ENCODE data around the gene KIF16B. TPM values are rescaled to one million over a fixed set of nuclear protein-coding genes. Genes with fewer than 3 reads are reported as not detected.
A peak's percentile ranks its signal among the peaks of the same experiment; 100 is the strongest.

KIF16B gene
- total and polyA plus RNA-seq, 7 donors: 18.9 to 49.7 (median 22.4) TPM

DNA sequence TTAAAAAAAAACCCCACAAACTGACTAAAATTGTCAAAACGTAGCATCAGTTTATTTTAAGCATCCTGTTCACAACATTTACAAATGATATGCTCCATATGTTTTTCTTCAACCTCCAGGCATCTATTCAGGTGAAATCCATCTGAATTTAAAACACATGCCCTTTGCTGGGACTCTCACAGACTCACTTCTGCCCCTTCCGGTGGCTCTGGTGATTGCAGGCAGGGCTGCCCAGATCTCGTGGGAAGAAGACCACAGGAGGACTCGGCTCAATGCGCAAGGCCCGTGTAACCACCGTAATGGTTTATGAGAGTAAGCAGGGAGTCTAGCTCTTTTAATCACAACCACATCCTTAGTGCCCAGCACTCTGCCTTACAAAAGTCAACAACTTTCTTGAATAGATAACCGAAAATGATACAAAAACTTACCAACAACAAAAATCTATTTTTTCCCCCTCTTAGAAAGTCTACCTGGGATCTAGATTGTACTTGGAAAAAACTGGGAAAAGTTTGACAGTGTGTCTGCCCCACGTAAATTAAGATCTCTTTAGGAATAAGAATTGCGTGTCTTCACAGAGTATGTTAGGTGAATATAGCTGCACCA is 139.1 kb downstream of the KIF16B start:
- H3K9me3 ChIP-seq: no peaks in the 10 kb centered on the region
- TF ChIP-seq EP300 (IDR thresholded peaks at IDR 0.05): no peak
- TF ChIP-seq, protein P1, sequence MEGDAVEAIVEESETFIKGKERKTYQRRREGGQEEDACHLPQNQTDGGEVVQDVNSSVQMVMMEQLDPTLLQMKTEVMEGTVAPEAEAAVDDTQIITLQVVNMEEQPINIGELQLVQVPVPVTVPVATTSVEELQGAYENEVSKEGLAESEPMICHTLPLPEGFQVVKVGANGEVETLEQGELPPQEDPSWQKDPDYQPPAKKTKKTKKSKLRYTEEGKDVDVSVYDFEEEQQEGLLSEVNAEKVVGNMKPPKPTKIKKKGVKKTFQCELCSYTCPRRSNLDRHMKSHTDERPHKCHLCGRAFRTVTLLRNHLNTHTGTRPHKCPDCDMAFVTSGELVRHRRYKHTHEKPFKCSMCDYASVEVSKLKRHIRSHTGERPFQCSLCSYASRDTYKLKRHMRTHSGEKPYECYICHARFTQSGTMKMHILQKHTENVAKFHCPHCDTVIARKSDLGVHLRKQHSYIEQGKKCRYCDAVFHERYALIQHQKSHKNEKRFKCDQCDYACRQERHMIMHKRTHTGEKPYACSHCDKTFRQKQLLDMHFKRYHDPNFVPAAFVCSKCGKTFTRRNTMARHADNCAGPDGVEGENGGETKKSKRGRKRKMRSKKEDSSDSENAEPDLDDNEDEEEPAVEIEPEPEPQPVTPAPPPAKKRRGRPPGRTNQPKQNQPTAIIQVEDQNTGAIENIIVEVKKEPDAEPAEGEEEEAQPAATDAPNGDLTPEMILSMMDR (IDR thresholded peaks at IDR 0.05): peak in 2 of 4 experiments; percentile 31 to 47
- intact Hi-C loops (cut with DNase I): no loop called here
- no peak for DNase-seq
- no peak overlapping the region for H3K4me3 ChIP-seq
- H3K27ac ChIP-seq: no peak overlapping the region
- no peaks in the 10 kb centered on the region for H3K4me1 ChIP-seq
- no peaks in the 10 kb centered on the region for H3K27me3 ChIP-seq
- peaks cover 0 to 6% (median 2%) of the 10 kb centered on the region in 4 donors for H3K36me3 ChIP-seq
- WGBS, 2 donors: 69 to 76% methylated on average over 10 of the region's 10 CpGs

DNA sequence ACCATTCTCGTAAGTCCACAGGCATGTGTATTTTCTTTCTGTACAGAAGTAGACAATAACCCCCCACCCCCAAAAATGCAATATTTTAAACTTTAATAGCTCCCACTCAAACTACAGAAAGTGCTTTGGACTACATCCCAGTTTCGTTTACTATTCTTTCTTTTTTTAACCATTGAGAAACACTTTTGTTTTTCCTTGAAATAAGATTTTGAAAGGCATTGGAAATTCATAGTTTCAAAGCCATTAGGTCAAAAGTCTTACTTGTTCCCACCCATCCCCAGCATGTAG is 140.0 kb downstream of the KIF16B start:
- Histone ChIP-seq H3K27me3 (no peaks in the 10 kb centered on the region), H3K4me1 (no peaks in the 10 kb centered on the region), H3K36me3 (peaks cover 0 to 15% (median 12%) of the 10 kb centered on the region in 4 donors), H3K4me3 (no peak overlapping the region), H3K27ac (no peak overlapping the region), H3K9me3 (no peaks in the 10 kb centered on the region)
- TF ChIP-seq EP300 (IDR thresholded peaks at IDR 0.05) (no peak), POLR2A (IDR thresholded peaks at IDR 0.05) (no peak), POLR2AphosphoS5 (IDR thresholded peaks at IDR 0.05) (no peak)
- TF ChIP-seq, protein P1 (IDR thresholded peaks at IDR 0.05): no peak
- 82 to 83% methylated on average over 2 of the region's 2 CpGs for WGBS, 2 donors
- intact Hi-C loops (cut with DNase I): no loop called here
- DNase-seq: no peak

DNA sequence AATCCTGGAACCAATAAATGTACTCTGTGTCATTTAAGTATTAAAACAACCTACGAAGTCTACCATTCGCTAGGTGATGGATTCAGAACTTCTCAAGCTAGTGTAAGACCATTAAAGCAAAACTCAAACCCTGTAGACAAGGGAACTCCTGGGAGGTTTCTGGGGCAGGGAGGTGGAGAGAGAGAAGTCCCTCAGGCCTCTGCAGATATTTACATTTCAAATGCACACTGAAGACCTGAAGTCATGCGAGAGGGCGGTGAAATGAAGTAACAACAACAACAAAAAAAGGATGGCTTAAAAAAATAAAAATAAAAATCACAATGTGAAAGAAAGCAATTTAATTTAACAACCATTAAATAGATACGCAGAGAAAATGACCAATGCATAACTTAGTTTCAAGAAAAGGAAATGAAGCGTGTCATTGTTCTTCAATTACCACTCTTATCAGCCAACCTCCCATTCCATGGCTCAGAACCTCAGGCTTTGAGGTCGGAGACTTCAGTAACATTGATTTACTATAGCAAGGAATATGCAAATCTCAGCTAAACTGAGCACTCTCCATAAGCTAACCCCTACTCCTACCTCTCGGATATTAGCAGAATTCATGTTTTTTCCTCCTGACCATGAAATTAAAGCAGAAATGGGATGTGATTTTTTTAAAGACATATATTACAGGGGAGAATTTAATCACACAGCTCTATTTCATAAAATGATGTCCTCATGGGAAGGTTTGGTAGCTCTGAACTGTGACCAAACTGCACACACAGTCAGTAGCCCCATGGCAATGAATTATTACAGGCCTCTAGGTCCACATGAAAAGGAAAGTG is 140.6 kb downstream of the KIF16B start:
- WGBS, 2 donors: 96 to 97% methylated on average over 8 of the region's 8 CpGs

DNA sequence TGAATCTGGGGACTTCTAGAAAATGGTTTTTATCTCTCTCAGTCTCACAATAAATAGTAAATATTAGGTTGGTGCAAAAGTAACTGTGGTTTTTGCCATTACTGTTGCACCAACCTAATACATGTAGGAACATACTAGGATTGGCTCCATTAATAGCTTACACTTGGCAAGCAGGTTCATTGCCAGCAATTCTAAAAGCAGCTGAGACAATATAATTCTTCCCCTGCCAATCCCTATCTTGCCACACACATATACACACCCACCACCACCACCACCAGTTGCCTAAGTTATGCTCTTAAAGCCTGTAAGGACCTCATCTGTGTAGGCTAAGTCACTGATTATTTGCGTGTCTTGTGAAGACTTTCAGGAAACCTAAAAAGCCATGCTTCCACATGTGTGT is 145.1 kb downstream of the KIF16B start:
- DNase-seq: no peak
- no peaks in the 10 kb centered on the region for H3K4me1 ChIP-seq
- no peak overlapping the region for H3K27ac ChIP-seq
- TF ChIP-seq POLR2AphosphoS5 (IDR thresholded peaks at IDR 0.05) (no peak), POLR2A (IDR thresholded peaks at IDR 0.05) (no peak), EP300 (IDR thresholded peaks at IDR 0.05) (no peak)
- TF ChIP-seq, protein P1 (IDR thresholded peaks at IDR 0.05): no peak
- peaks cover 0 to 67% (median 22%) of the 10 kb centered on the region in 4 donors for H3K36me3 ChIP-seq
- no peaks in the 10 kb centered on the region for H3K27me3 ChIP-seq
- intact Hi-C loops (cut with DNase I): no loop called here
- WGBS, 2 donors: 97 to 100% methylated on average over 1 of the region's 1 CpG
- no peaks in the 10 kb centered on the region for H3K9me3 ChIP-seq
- no peak overlapping the region for H3K4me3 ChIP-seq

More for the DNA sequence above, 140.6 kb downstream of the KIF16B start:
- Histone ChIP-seq H3K27ac (no peak overlapping the region), H3K36me3 (peaks cover 0 to 21% (median 13%) of the 10 kb centered on the region in 4 donors), H3K9me3 (no peaks in the 10 kb centered on the region), H3K4me3 (no peak overlapping the region), H3K27me3 (no peaks in the 10 kb centered on the region), H3K4me1 (no peaks in the 10 kb centered on the region)
- DNase-seq: no peak
- TF ChIP-seq, protein P1 (IDR thresholded peaks at IDR 0.05): no peak
- TF ChIP-seq POLR2A (IDR thresholded peaks at IDR 0.05) (no peak), POLR2AphosphoS5 (IDR thresholded peaks at IDR 0.05) (no peak), EP300 (IDR thresholded peaks at IDR 0.05) (no peak)
- intact Hi-C loops (cut with DNase I): no loop called here

Data from sigmoid colon (tissue), 7 donors.